CD14-positive monocyte (primary cell): Measurements from ENCODE around the gene MSN. TPM values are rescaled to one million over a fixed set of nuclear protein-coding genes. Genes with fewer than 3 reads are reported as not detected.

Experiments
- DNase-seq, 3 donors: peaks; one replicate each; pipeline ENCODE4 v3.0.0-alpha.2; 2011 to 2022
- H2AFZ ChIP-seq: 2 replicates; pipeline ENCODE4 v1.6.0; 2012; ENCODE audit warnings: mild to moderate bottlenecking, low read depth, low read length, inconsistent platforms; ENCODE audit not compliant: insufficient read depth, poor library complexity, severe bottlenecking
- H3K27ac ChIP-seq, 2 donors: 1 replicate in 1 of 2; 2 replicates in 1 of 2; pipeline ENCODE4 v1.5.1; 2012 to 2013; ENCODE audit warnings: low read length in 2 of 2, control low read depth in 1 of 2, inconsistent platforms in 1 of 2, low read depth in 1 of 2, mild to moderate bottlenecking in 1 of 2
- H3K27me3 ChIP-seq, 2 donors: one replicate each; pipeline versions ENCODE4 v1.6.0 to v1.6.1; 2011 to 2013; ENCODE audit warnings: low read length in 2 of 2; ENCODE audit not compliant: control insufficient read depth in 2 of 2, insufficient read depth in 2 of 2
- H3K36me3 ChIP-seq, 2 donors: replicated peaks in 1 of 2; 1 replicate in 1 of 2; 2 replicates in 1 of 2; pipeline versions ENCODE4 v1.5.1 to v1.6.1; 2012 to 2013; ENCODE audit warnings: low read length in 2 of 2, control low read depth in 1 of 2, inconsistent platforms in 1 of 2, mild to moderate bottlenecking in 1 of 2; ENCODE audit not compliant: insufficient read depth in 2 of 2, control insufficient read depth in 1 of 2
- H3K4me1 ChIP-seq, 2 donors: 1 replicate in 1 of 2; 2 replicates in 1 of 2; pipeline versions ENCODE4 v1.5.1 to v1.6.1; 2012 to 2013; ENCODE audit warnings: low read length in 2 of 2, control low read depth in 1 of 2, inconsistent platforms in 1 of 2, mild to moderate bottlenecking in 1 of 2, moderate library complexity in 1 of 2; ENCODE audit not compliant: insufficient read depth in 2 of 2, control insufficient read depth in 1 of 2
- H3K4me2 ChIP-seq: replicated peaks from 2 replicates; pipeline ENCODE3; 2012; ENCODE audit warnings: low read length, moderate library complexity, mild to moderate bottlenecking; ENCODE audit not compliant: poor library complexity, severe bottlenecking; ENCODE audit errors: extremely low read depth
- H3K4me3 ChIP-seq, 3 experiments: fragments of 200-600 bp in 1 of 3; sonication (generic) in 1 of 3; replicated peaks in 1 of 3; 1 replicate in 2 of 3; 2 replicates in 1 of 3; pipeline ENCODE4 v1.5.1; 2011 to 2013; ENCODE audit warnings: low read length in 3 of 3, mild to moderate bottlenecking in 3 of 3, control low read depth in 2 of 3, low read depth in 2 of 3, inconsistent platforms in 1 of 3, moderate library complexity in 1 of 3
- H3K79me2 ChIP-seq: 2 replicates; pipeline ENCODE4 v1.6.0; 2012; ENCODE audit warnings: mild to moderate bottlenecking, control low read depth, inconsistent platforms, low read length, moderate library complexity; ENCODE audit not compliant: insufficient read depth
- H3K9ac ChIP-seq: 2 replicates; pipeline ENCODE4 v1.6.0; 2017; ENCODE audit warnings: low read length, mild to moderate bottlenecking; ENCODE audit not compliant: insufficient read depth, poor library complexity, severe bottlenecking
- H3K9me3 ChIP-seq, 2 donors: replicated peaks in 1 of 2; 1 replicate in 1 of 2; 2 replicates in 1 of 2; pipeline versions ENCODE4 v1.5.1 to v1.6.1; 2012 to 2013; ENCODE audit warnings: low read length in 2 of 2, control low read depth in 1 of 2; ENCODE audit not compliant: control insufficient read depth in 1 of 2, insufficient read depth in 1 of 2
- H4K20me1 ChIP-seq: 2 replicates; pipeline ENCODE4 v1.6.0; 2012; ENCODE audit warnings: mild to moderate bottlenecking, low read length, control low read depth, moderate library complexity; ENCODE audit not compliant: insufficient read depth
- H3K27ac Mint-ChIP-seq, 7 donors: one replicate each; pipeline ENCODE4 v1.8.0; 2020; ENCODE audit warnings: mild to moderate bottlenecking in 7 of 7, mixed read lengths in 7 of 7, moderate library complexity in 6 of 7, inconsistent platforms in 2 of 7
- H3K27me3 Mint-ChIP-seq, 3 donors: one replicate each; pipeline ENCODE4 v1.8.0; 2021 to 2022; ENCODE audit warnings: low read depth in 3 of 3, mild to moderate bottlenecking in 3 of 3, mixed read lengths in 3 of 3, moderate library complexity in 3 of 3, inconsistent platforms in 1 of 3
- H3K36me3 Mint-ChIP-seq, 2 donors: one replicate each; pipeline ENCODE4 v1.8.0; 2020; ENCODE audit warnings: mixed read lengths in 2 of 2, inconsistent platforms in 1 of 2, mild to moderate bottlenecking in 1 of 2
- H3K4me1 Mint-ChIP-seq: one replicate; pipeline ENCODE4 v1.8.0; 2020; ENCODE audit warnings: mild to moderate bottlenecking, mixed read lengths
- H3K4me3 Mint-ChIP-seq, 2 donors: one replicate each; pipeline ENCODE4 v1.8.0; 2020; ENCODE audit warnings: mild to moderate bottlenecking in 2 of 2, mixed read lengths in 2 of 2, moderate library complexity in 1 of 2
- H3K9me3 Mint-ChIP-seq, 7 donors: one replicate each; pipeline ENCODE4 v1.8.0; 2020 to 2022; ENCODE audit warnings: mixed read lengths in 7 of 7, mild to moderate bottlenecking in 6 of 7, moderate library complexity in 6 of 7, inconsistent platforms in 2 of 7
- CTCF ChIP-seq: fragments of 200-600 bp; IDR thresholded peaks from one replicate; pipeline ENCODE4 v1.8.0; 2022; ENCODE audit warnings: antibody characterized with exemption, mild to moderate bottlenecking
- WGBS: methylation state at CpG from one replicate; pipeline ENCODE4 v1.1.5; 2013; ENCODE audit warnings: missing lambda C conversion rate; ENCODE audit not compliant: insufficient coverage; 5-methylcytosine and 5-hydroxymethylcytosine counted together
- intact Hi-C, 2 donors: fragments of 100-400 bp; cut with micrococcal nuclease; formaldehyde crosslinking; loops; one replicate each; pipeline versions ENCODE4 v1.15.0 to v1.15.1; 2023
- polyA plus RNA-seq, 3 donors: library from polyadenylated mRNA; depleted of rRNA in 1 of 3; unstranded in 2 of 3; stranded (reverse) in 1 of 3; fragments of 300-500 nt in 2 of 3; fragments of >200 nt in 1 of 3; fragmentation: Illumina TruSeq in 2 of 3; gene quantifications; 1 replicate in 2 of 3; 2 replicates in 1 of 3; pipeline ENCODE4 v1.2.3, GENCODE V29; 2012 to 2021

The MSN gene
- polyA plus RNA-seq, 3 donors, result 441 to 888 (median 691) TPM

- Histone ChIP-seq H2AFZ (no peak overlapping the region), H3K4me1 (no peaks in the 10 kb centered on the region), H3K4me2 (no peak overlapping the region), H3K9me3 (no peaks in the 10 kb centered on the region), H3K79me2 (no peaks in the 10 kb centered on the region), H3K27me3 (peaks cover 0 to 17% of the 10 kb centered on the region in 2 donors), H3K36me3 (no peaks in the 10 kb centered on the region), H3K27ac (no peak overlapping the region), H3K9ac (no peak overlapping the region), H3K4me3 (no peak overlapping the region), H4K20me1 (no peaks in the 10 kb centered on the region)
- WGBS, result no CpG with 5 or more reads among the region's 2 CpGs
- H3K4me1 Mint-ChIP-seq, result peaks cover 6% of the 10 kb centered on the region
- TF ChIP-seq CTCF, result no peak
- DNase-seq, result no peak
- no peak overlapping the region for H3K4me3 Mint-ChIP-seq
- H3K9me3 Mint-ChIP-seq, result peaks cover 0 to 4% (median 0%) of the 10 kb centered on the region in 7 donors
- no peaks in the 10 kb centered on the region for H3K36me3 Mint-ChIP-seq
- H3K27ac Mint-ChIP-seq, result no peak overlapping the region
- intact Hi-C loops, result no loop called here
- H3K27me3 Mint-ChIP-seq, result peaks cover 1 to 38% (median 3%) of the 10 kb centered on the region in 3 donors
Measured at GRCh38 chrX:65781845-65782244, 114.4 kb downstream of the MSN start.

GRCh38 chrX:65783746-65784145, 116.3 kb downstream of the MSN start:
- H3K79me2 ChIP-seq, result no peaks in the 10 kb centered on the region
- H3K9me3 ChIP-seq, result no peaks in the 10 kb centered on the region
- H3K27ac Mint-ChIP-seq, result no peak overlapping the region
- H3K36me3 ChIP-seq, result no peaks in the 10 kb centered on the region
- H3K4me1 ChIP-seq, result no peaks in the 10 kb centered on the region
- no peak overlapping the region for H2AFZ ChIP-seq
- no CpG with 5 or more reads among the region's 1 CpG for WGBS
- intact Hi-C loops, result no loop called here
- H3K4me3 ChIP-seq, result no peak overlapping the region
- TF ChIP-seq CTCF, result no peak
- H3K27me3 ChIP-seq, result peaks cover 0 to 17% of the 10 kb centered on the region in 2 donors
- H3K4me1 Mint-ChIP-seq, result peaks cover 6% of the 10 kb centered on the region
- no peak overlapping the region for H3K9ac ChIP-seq
- no peak overlapping the region for H3K4me3 Mint-ChIP-seq
- DNase-seq, result no peak
- no peak overlapping the region for H3K4me2 ChIP-seq
- H3K27ac ChIP-seq, result no peak overlapping the region
- no peaks in the 10 kb centered on the region for H3K36me3 Mint-ChIP-seq
- peaks cover 0 to 10% (median 3%) of the 10 kb centered on the region in 7 donors for H3K9me3 Mint-ChIP-seq
- peaks cover 1 to 38% (median 3%) of the 10 kb centered on the region in 3 donors for H3K27me3 Mint-ChIP-seq
- H4K20me1 ChIP-seq, result no peaks in the 10 kb centered on the region

Other genes starting within 250 kb of the MSN start
- gene LAS1L, start 132.9 kb upstream of the MSN start, polyA plus RNA-seq, result 10 to 100 TPM; 15.9 to 17.1 (median 17.1) TPM